Endothelial cell of umbilical vein (primary cell): ENCODE measurements around the gene FOXL3. TPM values are rescaled to one million over a fixed set of nuclear protein-coding genes. Genes with fewer than 3 reads are reported as not detected.

ENCODE experiments used
- BruUV-seq: library from RNA; stranded (reverse); fragments of 400-500 nt; replicated peaks from 2 replicates; lab custom pipeline; 2021; lab: Mats Ljungman, UMichigan
- CTCF ChIA-PET: fragments of 300-600, 350-600 bp; sonication (Branson Sonifier 250); formaldehyde crosslinking; loops from one replicate; lab custom pipeline; 2021; ENCODE audit warnings: antibody characterized with exemption, inconsistent platforms; lab: Charles Lee
- POLR2A ChIA-PET: fragments of 300-600, 350-600 bp; sonication (Branson Sonifier 250); formaldehyde crosslinking; loops from one replicate; lab custom pipeline; 2021; ENCODE audit warnings: antibody characterized with exemption, inconsistent platforms; lab: Charles Lee
- DNase-seq: peaks from one replicate; pipeline ENCODE4 v3.0.0-alpha.2; 2011; ENCODE audit warnings: low read depth, low spot score
- FAIRE-seq: peaks from 2 replicates; lab custom pipeline; 2011; peaks lifted over from hg19 to GRCh38; lab: Jason Lieb, UNC
- H2AFZ ChIP-seq: 2 replicates; pipeline ENCODE4 v1.6.0; 2012; ENCODE audit warnings: low read depth, low read length, control low read depth, inconsistent platforms
- H3K27ac ChIP-seq: 2 replicates; pipeline ENCODE4 v1.5.1; 2011; ENCODE audit warnings: low read depth, mild to moderate bottlenecking, control low read depth, low read length, moderate library complexity; ENCODE audit not compliant: insufficient read depth
- H3K27me3 ChIP-seq, 2 experiments: 2 replicates each; pipeline versions ENCODE4 v1.6.0 to v1.6.1; 2011; ENCODE audit warnings: low read length in 2 of 2, mixed read lengths in 1 of 2; ENCODE audit not compliant: control insufficient read depth in 2 of 2, insufficient read depth in 2 of 2
- H3K36me3 ChIP-seq, 2 experiments: 2 replicates in 1 of 2; 3 replicates in 1 of 2; pipeline ENCODE4 v1.5.1; 2011; ENCODE audit warnings: low read length in 2 of 2, mild to moderate bottlenecking in 1 of 2, moderate library complexity in 1 of 2; ENCODE audit not compliant: control insufficient read depth in 2 of 2, insufficient read depth in 2 of 2; ENCODE audit errors: extremely low read depth in 1 of 2
- H3K4me1 ChIP-seq: 3 replicates; pipeline ENCODE4 v1.5.1; 2011; ENCODE audit warnings: mild to moderate bottlenecking, low read length; ENCODE audit not compliant: control insufficient read depth, insufficient read depth; ENCODE audit errors: extremely low read depth
- H3K4me2 ChIP-seq: 2 replicates; pipeline ENCODE4 v1.6.1; 2011; ENCODE audit warnings: low read length, control low read depth, mixed read lengths; ENCODE audit not compliant: insufficient read depth
- H3K4me3 ChIP-seq, 3 experiments: fragments of 200-600 bp in 1 of 3; sonication (generic), shearing (Covaris generic) in 1 of 3; replicated peaks in 1 of 3; 2 replicates each; pipeline ENCODE4 v1.5.1; 2011 to 2016; ENCODE audit warnings: control low read depth in 3 of 3, low read length in 3 of 3, mild to moderate bottlenecking in 2 of 3, inconsistent platforms in 1 of 3, low read depth in 1 of 3, moderate library complexity in 1 of 3; ENCODE audit not compliant: insufficient read depth in 1 of 3
- H3K79me2 ChIP-seq: 2 replicates; pipeline ENCODE4 v1.6.0; 2012; ENCODE audit warnings: low read length, inconsistent platforms; ENCODE audit not compliant: control insufficient read depth, insufficient read depth
- H3K9ac ChIP-seq: replicated peaks from 2 replicates; pipeline ENCODE3; 2011; ENCODE audit warnings: low read length, control low read depth; ENCODE audit not compliant: insufficient read depth; ENCODE audit errors: extremely low read depth
- H3K9me1 ChIP-seq: replicated peaks from 3 replicates; pipeline ENCODE4 v1.6.0; 2011; ENCODE audit warnings: mild to moderate bottlenecking, low read length; ENCODE audit not compliant: control insufficient read depth, insufficient read depth; ENCODE audit errors: extremely low read depth
- H3K9me3 ChIP-seq: replicated peaks from 2 replicates; pipeline ENCODE4 v1.5.1; 2012; ENCODE audit warnings: low read length, inconsistent platforms; ENCODE audit not compliant: control insufficient read depth, insufficient read depth
- H4K20me1 ChIP-seq: replicated peaks from 2 replicates; pipeline ENCODE3; 2011; ENCODE audit warnings: mild to moderate bottlenecking, low read length; ENCODE audit not compliant: control insufficient read depth, insufficient read depth; ENCODE audit errors: extremely low read depth
- EZH2 ChIP-seq: IDR thresholded peaks from 2 replicates; pipeline ENCODE4 v1.6.1; 2012; ENCODE audit warnings: borderline replicate concordance, low read depth, mild to moderate bottlenecking, moderate library complexity, low read length, inconsistent platforms; ENCODE audit not compliant: severe bottlenecking
- FOS ChIP-seq: IDR thresholded peaks from 2 replicates; pipeline ENCODE4 v1.6.1; 2011; ENCODE audit warnings: mild to moderate bottlenecking, low read length, moderate library complexity, borderline replicate concordance; ENCODE audit not compliant: insufficient read depth
- GATA2 ChIP-seq: IDR thresholded peaks from 2 replicates; pipeline ENCODE4 v1.7.0; 2011; ENCODE audit warnings: low read depth, mild to moderate bottlenecking, moderate library complexity, mixed read lengths, low read length; ENCODE audit not compliant: insufficient read length, insufficient read depth
- JUN ChIP-seq: IDR thresholded peaks from 2 replicates; pipeline ENCODE4 v1.6.1; 2011; ENCODE audit warnings: borderline replicate concordance, low read depth; ENCODE audit not compliant: insufficient read length, insufficient read depth
- MAX ChIP-seq: IDR thresholded peaks from 2 replicates; pipeline ENCODE4 v1.6.1; 2011; ENCODE audit not compliant: insufficient read depth, insufficient read length
- MYC ChIP-seq: IDR thresholded peaks from one replicate; pipeline ENCODE4 v1.6.1; 2011; ENCODE audit warnings: mild to moderate bottlenecking, low read depth, low read length
- POLR2A ChIP-seq: IDR thresholded peaks from 2 replicates; pipeline ENCODE4 v1.6.1; 2012; ENCODE audit warnings: low read depth, mild to moderate bottlenecking, control low read depth, low read length
- POLR2AphosphoS5 ChIP-seq: IDR thresholded peaks from 2 replicates; pipeline ENCODE4 v1.6.1; 2012; ENCODE audit warnings: low read depth, mild to moderate bottlenecking, control low read depth, low read length, moderate library complexity; ENCODE audit not compliant: insufficient read depth
- dilution Hi-C: fragments of 300-500 bp; cut with MboI; formaldehyde crosslinking; loops from one replicate; pipeline ENCODE4 v1.15.0; 2019; ENCODE audit warnings: low sequenced_read_pairs; ENCODE audit not compliant: extremely low pct_ligation_motif_present
- intact Hi-C: fragments of 100-400 bp; cut with micrococcal nuclease; formaldehyde crosslinking; loops from one replicate; pipeline ENCODE4 v1.10.0; 2022
- polyA plus RNA-seq, 4 experiments: library from polyadenylated mRNA; depleted of rRNA in 3 of 4; stranded (reverse) in 3 of 4; unstranded in 1 of 4; fragments of >200 nt; gene quantifications; 2 replicates each; pipeline versions ENCODE4 v1.2.1 to v1.2.3, GENCODE V29; 2011 to 2012; ENCODE audit warnings: missing spikeins in 1 of 4
- total RNA-seq: library from RNA; stranded (reverse); gene quantifications from 2 replicates; pipeline ENCODE4 v1.2.3, GENCODE V29; 2021
- TF ChIP-seq, protein P1 (sequence below), 2 donors: IDR thresholded peaks; 1 replicate in 1 of 2; 2 replicates in 1 of 2; pipeline ENCODE4 v1.5.1; 2011; ENCODE audit warnings: low read length in 2 of 2, mild to moderate bottlenecking in 2 of 2, moderate library complexity in 2 of 2, control low read depth in 1 of 2, inconsistent platforms in 1 of 2, low read depth in 1 of 2; ENCODE audit not compliant: insufficient read depth in 1 of 2; ENCODE audit errors: extremely low read depth in 1 of 2

FOXL3 gene
- total and polyA plus RNA-seq, 2 donors (not counting 3 experiments of a cell fraction or from before 2014, with no cell fraction given) = not detected

DNA sequence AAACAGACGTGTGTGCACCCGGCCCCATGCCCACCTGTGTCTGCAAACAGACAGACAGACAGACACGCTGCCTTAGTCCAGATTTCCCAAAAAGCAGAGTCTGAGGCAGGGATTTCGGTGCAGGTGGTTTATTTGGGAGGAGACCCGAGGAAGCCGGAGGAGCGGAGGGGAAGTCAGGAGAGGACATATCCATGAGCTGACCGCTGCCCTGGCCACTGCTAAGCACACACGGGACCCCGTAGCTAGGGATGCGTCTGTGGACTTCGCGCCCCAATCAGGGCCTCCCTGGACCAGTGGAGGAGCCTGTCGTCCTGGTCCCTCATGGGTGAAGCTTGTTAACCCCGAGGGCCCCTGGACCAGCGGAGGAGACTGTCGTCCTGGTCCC is 47.6 kb downstream of the FOXL3 start:
- ChIA-PET CTCF (no interaction called here), POLR2A (no interaction called here)
- Histone ChIP-seq H3K4me2 (no peak overlapping the region), H3K9ac (no peak overlapping the region), H3K27me3 (no peaks in the 10 kb centered on the region), H3K4me1 (no peaks in the 10 kb centered on the region), H4K20me1 (no peaks in the 10 kb centered on the region), H2AFZ (no peak overlapping the region), H3K9me3 (no peaks in the 10 kb centered on the region), H3K4me3 (no peak overlapping the region), H3K36me3 (no peaks in the 10 kb centered on the region), H3K27ac (no peak overlapping the region), H3K79me2 (no peaks in the 10 kb centered on the region), H3K9me1 (no peaks in the 10 kb centered on the region)
- no peak for DNase-seq
- no TSS peak for BruUV-seq
- TF ChIP-seq EZH2 (no peak), FOS (no peak), MAX (no peak), POLR2A (no peak), POLR2AphosphoS5 (no peak), GATA2 (no peak), MYC (no peak), JUN (no peak)
- TF ChIP-seq, protein P1, sequence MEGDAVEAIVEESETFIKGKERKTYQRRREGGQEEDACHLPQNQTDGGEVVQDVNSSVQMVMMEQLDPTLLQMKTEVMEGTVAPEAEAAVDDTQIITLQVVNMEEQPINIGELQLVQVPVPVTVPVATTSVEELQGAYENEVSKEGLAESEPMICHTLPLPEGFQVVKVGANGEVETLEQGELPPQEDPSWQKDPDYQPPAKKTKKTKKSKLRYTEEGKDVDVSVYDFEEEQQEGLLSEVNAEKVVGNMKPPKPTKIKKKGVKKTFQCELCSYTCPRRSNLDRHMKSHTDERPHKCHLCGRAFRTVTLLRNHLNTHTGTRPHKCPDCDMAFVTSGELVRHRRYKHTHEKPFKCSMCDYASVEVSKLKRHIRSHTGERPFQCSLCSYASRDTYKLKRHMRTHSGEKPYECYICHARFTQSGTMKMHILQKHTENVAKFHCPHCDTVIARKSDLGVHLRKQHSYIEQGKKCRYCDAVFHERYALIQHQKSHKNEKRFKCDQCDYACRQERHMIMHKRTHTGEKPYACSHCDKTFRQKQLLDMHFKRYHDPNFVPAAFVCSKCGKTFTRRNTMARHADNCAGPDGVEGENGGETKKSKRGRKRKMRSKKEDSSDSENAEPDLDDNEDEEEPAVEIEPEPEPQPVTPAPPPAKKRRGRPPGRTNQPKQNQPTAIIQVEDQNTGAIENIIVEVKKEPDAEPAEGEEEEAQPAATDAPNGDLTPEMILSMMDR (IDR thresholded peaks at IDR 0.05; ENCODE audit: extremely low read depth in 1 of 2, insufficient read depth in 1 of 2, low read depth in 1 of 2, low read length in 2 of 2) = no peak
- dilution Hi-C loops = no loop called here
- FAIRE-seq = no peak
- intact Hi-C loops = no loop called here
